ENCODE results near the gene ARMC10.
A peak's percentile ranks its signal among the peaks of the same experiment; 100 is the strongest.
"Not testable (repeated sequence)": the region's sequence is repeated elsewhere in the genome, so short reads cannot be mapped to it uniquely, and the experiment has no call there.

Gene ARMC10

GRCh38 chr7:103074519-103075336, at the start of gene ARMC10, which contains the start of gene FBXL13:
ARMC10 (plus strand) TSS chr7:103075140; CDS start chr7:103075273, 133 bp downstream.
FBXL13 (minus strand) TSS chr7:103074796.
- FAIRE-seq: peak; percentile 59
- peak; percentile 76 for DNase-seq (ENCODE audit: insufficient read length, low spot score)

- DNase-seq (ENCODE audit: insufficient read length, low spot score): no peak
- no peak for FAIRE-seq
These were observed 49.6 kb upstream of the ARMC10 start for GRCh38 chr7:103025341-103025740.

- no peak for DNase-seq (ENCODE audit: insufficient read length, low spot score)
- FAIRE-seq: no peak
These were observed 43.9 kb upstream of the ARMC10 start for GRCh38 chr7:103031024-103031423.

- no peak for DNase-seq (ENCODE audit: insufficient read length, low spot score)
- no peak for FAIRE-seq
These were observed 43.2 kb upstream of the ARMC10 start for GRCh38 chr7:103031781-103032180.

GRCh38 chr7:103034318-103034717, 40.6 kb upstream of the ARMC10 start:
- not testable (repeated sequence) for DNase-seq (ENCODE audit: insufficient read length, low spot score); FAIRE-seq

GRCh38 chr7:103037476-103037822, 37.5 kb upstream of the ARMC10 start:
- DNase-seq (ENCODE audit: insufficient read length, low spot score) (no peak), FAIRE-seq (no peak)

- not testable (repeated sequence) for DNase-seq (ENCODE audit: insufficient read length, low spot score); FAIRE-seq
These were observed 36.9 kb upstream of the ARMC10 start for GRCh38 chr7:103037823-103038739.

- DNase-seq (ENCODE audit: insufficient read length, low spot score); FAIRE-seq: not testable (repeated sequence)
These were observed 33.1 kb upstream of the ARMC10 start for GRCh38 chr7:103041815-103042214.

GRCh38 chr7:103048833-103049232, 26.1 kb upstream of the ARMC10 start:
- FAIRE-seq (no peak), DNase-seq (ENCODE audit: insufficient read length, low spot score) (no peak)

- FAIRE-seq: no peak
- DNase-seq (ENCODE audit: insufficient read length, low spot score): no peak
These were observed 23.4 kb upstream of the ARMC10 start for GRCh38 chr7:103051519-103051918.

GRCh38 chr7:103056006-103056405, 18.9 kb upstream of the ARMC10 start:
- not testable (repeated sequence) for FAIRE-seq; DNase-seq (ENCODE audit: insufficient read length, low spot score)

- FAIRE-seq (no peak), DNase-seq (ENCODE audit: insufficient read length, low spot score) (no peak)
These were observed 16.8 kb upstream of the ARMC10 start for GRCh38 chr7:103058122-103058521.

GRCh38 chr7:103059471-103059870, 15.5 kb upstream of the ARMC10 start:
- FAIRE-seq: no peak

GRCh38 chr7:103063895-103064294, 11.0 kb upstream of the ARMC10 start:
- DNase-seq (ENCODE audit: insufficient read length, low spot score) (no peak), FAIRE-seq (no peak)

More at GRCh38 chr7:103059471-103059870, 15.5 kb upstream of the ARMC10 start:
- DNase-seq (ENCODE audit: insufficient read length, low spot score): no peak

GRCh38 chr7:103065667-103066066, 9.3 kb upstream of the ARMC10 start:
- DNase-seq (ENCODE audit: insufficient read length, low spot score) (peak; percentile 21), FAIRE-seq (no peak)

GRCh38 chr7:103068414-103069403, 6.2 kb upstream of the ARMC10 start:
- FAIRE-seq: no peak

GRCh38 chr7:103071000-103071399, 3.9 kb upstream of the ARMC10 start:
- DNase-seq (ENCODE audit: insufficient read length, low spot score) (no peak), FAIRE-seq (no peak)

More at GRCh38 chr7:103068414-103069403, 6.2 kb upstream of the ARMC10 start:
- DNase-seq (ENCODE audit: insufficient read length, low spot score): no peak

- FAIRE-seq (no peak), DNase-seq (ENCODE audit: insufficient read length, low spot score) (no peak)
These were observed 886 bp upstream of the ARMC10 start for GRCh38 chr7:103073989-103074518.

- FAIRE-seq (no peak), DNase-seq (ENCODE audit: insufficient read length, low spot score) (peak; percentile 28)
These were observed 488 bp downstream of the ARMC10 start for GRCh38 chr7:103075337-103075918.
